Hepatocyte (in vitro differentiated cells): ENCODE data around the gene PKD1L1. TPM values are rescaled to one million over a fixed set of nuclear protein-coding genes. Genes with fewer than 3 reads are reported as not detected.

ENCODE experiments used
- DNase-seq: peaks from one replicate; pipeline ENCODE4 v3.0.0-alpha.2; 2016; ENCODE audit warnings: low spot score
- H2AFZ ChIP-seq: fragments of 200-600 bp; sonication (generic); 2 replicates; pipeline ENCODE4 v1.6.0; 2016; ENCODE audit warnings: antibody characterized with exemption, mild to moderate bottlenecking
- H3K27ac ChIP-seq: fragments of 200-600 bp; sonication (generic); 2 replicates; pipeline ENCODE4 v1.5.1; 2016; ENCODE audit warnings: mild to moderate bottlenecking
- H3K27me3 ChIP-seq: fragments of 200-600 bp; sonication (generic); 2 replicates; pipeline ENCODE4 v1.6.1; 2016
- H3K36me3 ChIP-seq: fragments of 200-600 bp; sonication (generic); replicated peaks from 2 replicates; pipeline ENCODE4 v1.5.1; 2016; ENCODE audit warnings: low read depth; ENCODE audit not compliant: insufficient read depth
- H3K4me1 ChIP-seq: fragments of 200-600 bp; sonication (generic); 2 replicates; pipeline ENCODE4 v1.5.1; 2016; ENCODE audit warnings: mild to moderate bottlenecking, moderate library complexity; ENCODE audit not compliant: insufficient read depth
- H3K4me2 ChIP-seq: fragments of 200-600 bp; sonication (generic); 2 replicates; pipeline ENCODE4 v1.6.0; 2016
- H3K4me3 ChIP-seq: fragments of 200-600 bp; sonication (generic); 2 replicates; pipeline ENCODE4 v1.5.1; 2016; ENCODE audit warnings: mild to moderate bottlenecking
- H3K79me2 ChIP-seq: fragments of 200-600 bp; sonication (generic); 2 replicates; pipeline ENCODE4 v1.6.0; 2017; ENCODE audit warnings: mild to moderate bottlenecking
- H3K9me2 ChIP-seq: fragments of 200-600 bp; sonication (generic); replicated peaks from 2 replicates; pipeline ENCODE4 v1.6.0; 2017; ENCODE audit warnings: mild to moderate bottlenecking; ENCODE audit not compliant: insufficient read depth
- H3K9me3 ChIP-seq: fragments of 200-600 bp; sonication (generic); 2 replicates; pipeline ENCODE4 v1.5.1; 2016; ENCODE audit warnings: low read depth, mild to moderate bottlenecking
- H4K20me1 ChIP-seq: fragments of 200-600 bp; sonication (generic); 2 replicates; pipeline ENCODE4 v1.6.0; 2016; ENCODE audit warnings: mild to moderate bottlenecking; ENCODE audit not compliant: insufficient read depth, poor library complexity, severe bottlenecking
- CTCF ChIP-seq: fragments of 200-600 bp; sonication (generic); IDR thresholded peaks from 2 replicates; pipeline ENCODE4 v1.5.1; 2016; ENCODE audit warnings: antibody characterized with exemption, mild to moderate bottlenecking; ENCODE audit not compliant: poor library complexity
- EZH2 ChIP-seq: fragments of 200-600 bp; sonication (generic); IDR thresholded peaks from 2 replicates; pipeline ENCODE4 v1.6.1; 2016; ENCODE audit warnings: antibody characterized with exemption, mild to moderate bottlenecking, borderline replicate concordance
- EZH2phosphoT487 ChIP-seq: fragments of 200-600 bp; sonication (generic); IDR thresholded peaks from one replicate; pipeline ENCODE4 v1.6.1; 2018; ENCODE audit warnings: antibody characterized with exemption, mild to moderate bottlenecking, low read depth, moderate library complexity; ENCODE audit not compliant: unreplicated experiment, severe bottlenecking
- WGBS: methylation state at CpG from one replicate; pipeline ENCODE4 v1.1.6; 2016; ENCODE audit warnings: low lambda C conversion rate; ENCODE audit errors: missing lambda C conversion rate; 5-methylcytosine and 5-hydroxymethylcytosine counted together
- polyA plus RNA-seq: library from polyadenylated mRNA; unstranded; fragments of >200 nt; fragmentation: Nextera tagmentation; extraction: Ambion mirVana; gene quantifications from 2 replicates; pipeline ENCODE4 v1.2.1, GENCODE V29; 2016
- total RNA-seq: library from RNA; depleted of rRNA; stranded (reverse); fragments of >200 nt; gene quantifications from 2 replicates; pipeline ENCODE4 v1.2.3, GENCODE V29; 2014

PKD1L1 gene
- total and polyA plus RNA-seq, 2 experiments from 2014 or later = 0.07 TPM

- Histone ChIP-seq H3K4me3 (no peak overlapping the region), H3K27me3 (no peaks in the 10 kb centered on the region), H3K36me3 (no peaks in the 10 kb centered on the region), H3K9me3 (no peaks in the 10 kb centered on the region), H3K4me1 (no peaks in the 10 kb centered on the region), H4K20me1 (no peaks in the 10 kb centered on the region), H2AFZ (no peak overlapping the region), H3K9me2 (no peaks in the 10 kb centered on the region), H3K27ac (no peak overlapping the region), H3K4me2 (no peak overlapping the region), H3K79me2 (no peaks in the 10 kb centered on the region)
- DNase-seq = no peak
- 90% methylated on average over 11 of the region's 11 CpGs for WGBS
- TF ChIP-seq CTCF (no peak), EZH2 (no peak), EZH2phosphoT487 (no peak)
Observed at GRCh38 chr7:47836080-47836479, 112.2 kb downstream of the PKD1L1 start.

- Histone ChIP-seq H3K9me3 (no peaks in the 10 kb centered on the region), H3K27ac (no peak overlapping the region), H3K9me2 (no peaks in the 10 kb centered on the region), H3K36me3 (no peaks in the 10 kb centered on the region), H3K4me2 (no peak overlapping the region), H4K20me1 (no peaks in the 10 kb centered on the region), H3K27me3 (no peaks in the 10 kb centered on the region), H3K79me2 (no peaks in the 10 kb centered on the region), H2AFZ (no peak overlapping the region), H3K4me1 (no peaks in the 10 kb centered on the region), H3K4me3 (no peak overlapping the region)
- TF ChIP-seq EZH2phosphoT487 (no peak), CTCF (no peak), EZH2 (no peak)
- DNase-seq = no peak
- WGBS = 95% methylated on average over 8 of the region's 8 CpGs
Observed at GRCh38 chr7:47833211-47833610, 115.1 kb downstream of the PKD1L1 start.

- Histone ChIP-seq H3K27ac (no peak overlapping the region), H3K79me2 (no peaks in the 10 kb centered on the region), H3K9me2 (no peaks in the 10 kb centered on the region), H3K27me3 (no peaks in the 10 kb centered on the region), H3K4me1 (no peaks in the 10 kb centered on the region), H4K20me1 (no peaks in the 10 kb centered on the region), H3K4me2 (no peak overlapping the region), H2AFZ (no peak overlapping the region), H3K36me3 (no peaks in the 10 kb centered on the region), H3K4me3 (no peak overlapping the region), H3K9me3 (no peaks in the 10 kb centered on the region)
- TF ChIP-seq EZH2phosphoT487 (no peak), EZH2 (no peak), CTCF (no peak)
- 91% methylated on average over 10 of the region's 10 CpGs for WGBS
- no peak for DNase-seq
Observed at GRCh38 chr7:47832105-47832715, 116.1 kb downstream of the PKD1L1 start.

GRCh38 chr7:47830015-47830414, 118.3 kb downstream of the PKD1L1 start:
- DNase-seq = no peak
- H3K27ac ChIP-seq = no peak overlapping the region
- no peak overlapping the region for H3K4me3 ChIP-seq
- H3K36me3 ChIP-seq = no peaks in the 10 kb centered on the region
- 83% methylated on average over 5 of the region's 5 CpGs for WGBS
- no peaks in the 10 kb centered on the region for H3K9me3 ChIP-seq
- no peak overlapping the region for H3K4me2 ChIP-seq
- no peaks in the 10 kb centered on the region for H3K9me2 ChIP-seq
- no peaks in the 10 kb centered on the region for H3K79me2 ChIP-seq
- H3K4me1 ChIP-seq = no peaks in the 10 kb centered on the region
- H4K20me1 ChIP-seq = no peaks in the 10 kb centered on the region
- TF ChIP-seq EZH2 (no peak), EZH2phosphoT487 (no peak), CTCF (no peak)
- H2AFZ ChIP-seq = no peak overlapping the region
- no peaks in the 10 kb centered on the region for H3K27me3 ChIP-seq
